SJCRH30 (cell line): ENCODE results near the gene NELL1. TPM values are rescaled to one million over a fixed set of nuclear protein-coding genes. Genes with fewer than 3 reads are reported as not detected.

Experiments
- DNase-seq, 2 experiments: peaks; one replicate each; pipeline ENCODE4 v3.0.0-alpha.2; 2015 to 2020
- H3K27ac ChIP-seq: fragments of 250-450 bp; sonication (Bioruptor Pico); 2 replicates; pipeline ENCODE4 v1.5.1; 2020; ENCODE audit warnings: mild to moderate bottlenecking, moderate library complexity
- H3K27me3 ChIP-seq: fragments of 250-450 bp; sonication (Bioruptor Pico); 2 replicates; pipeline ENCODE4 v1.5.1; 2020; ENCODE audit warnings: mild to moderate bottlenecking, moderate library complexity
- H3K36me3 ChIP-seq: fragments of 250-450 bp; sonication (Bioruptor Pico); 2 replicates; pipeline ENCODE4 v1.5.1; 2020; ENCODE audit warnings: mild to moderate bottlenecking, moderate library complexity
- H3K4me1 ChIP-seq: fragments of 250-450 bp; sonication (Bioruptor Pico); 2 replicates; pipeline ENCODE4 v1.5.1; 2020; ENCODE audit warnings: mild to moderate bottlenecking, moderate library complexity
- H3K4me3 ChIP-seq: fragments of 250-450 bp; sonication (Bioruptor Pico); 2 replicates; pipeline ENCODE4 v1.5.1; 2020; ENCODE audit warnings: mild to moderate bottlenecking, moderate library complexity
- H3K9me3 ChIP-seq: fragments of 250-450 bp; sonication (Bioruptor Pico); replicated peaks from 2 replicates; pipeline ENCODE4 v1.5.1; 2020; ENCODE audit warnings: mild to moderate bottlenecking, moderate library complexity
- total RNA-seq: library from RNA; depleted of rRNA; stranded (reverse); fragments of >200 nt; shearing (Covaris generic); gene quantifications from 2 replicates; pipeline ENCODE4 v1.2.3, GENCODE V29; 2014

NELL1 gene
- total RNA-seq, 1 experiment from 2014 or later = 176 TPM

GRCh38 chr11:21278840-21279239 lies 609.5 kb downstream of the NELL1 start:
- Histone ChIP-seq H3K27me3 (no peaks in the 10 kb centered on the region), H3K4me3 (no peak overlapping the region), H3K36me3 (no peaks in the 10 kb centered on the region), H3K9me3 (peaks cover 4% of the 10 kb centered on the region; the same call in 1 of the 2 replicates), H3K27ac (no peak overlapping the region), H3K4me1 (no peaks in the 10 kb centered on the region)
- DNase-seq = no peak

- no peaks in the 10 kb centered on the region for H3K36me3 ChIP-seq
- H3K27me3 ChIP-seq = no peaks in the 10 kb centered on the region
- no peak for DNase-seq
- no peaks in the 10 kb centered on the region for H3K9me3 ChIP-seq
- H3K27ac ChIP-seq = no peak overlapping the region
- H3K4me3 ChIP-seq = no peak overlapping the region
- H3K4me1 ChIP-seq = no peaks in the 10 kb centered on the region
These were observed 615.7 kb downstream of the NELL1 start for GRCh38 chr11:21285104-21285503.

GRCh38 chr11:21289686-21290085 lies 620.3 kb downstream of the NELL1 start:
- Histone ChIP-seq H3K27me3 (no peaks in the 10 kb centered on the region), H3K4me3 (no peak overlapping the region), H3K27ac (no peak overlapping the region), H3K4me1 (no peaks in the 10 kb centered on the region), H3K36me3 (no peaks in the 10 kb centered on the region), H3K9me3 (peaks cover 3% of the 10 kb centered on the region; the same call in 1 of the 2 replicates)
- DNase-seq = no peak

- no peak for DNase-seq
- H3K4me3 ChIP-seq = no peak overlapping the region
- no peak overlapping the region for H3K27ac ChIP-seq
- no peaks in the 10 kb centered on the region for H3K4me1 ChIP-seq
- H3K36me3 ChIP-seq = no peaks in the 10 kb centered on the region
- no peaks in the 10 kb centered on the region for H3K27me3 ChIP-seq
- peaks cover 3% of the 10 kb centered on the region; the same call in 1 of the 2 replicates for H3K9me3 ChIP-seq
These were observed 626.1 kb downstream of the NELL1 start for GRCh38 chr11:21295508-21295907.

- no peak overlapping the region for H3K27ac ChIP-seq
These were observed 632.6 kb downstream of the NELL1 start for GRCh38 chr11:21301981-21302380.

GRCh38 chr11:21306739-21307358 lies 637.5 kb downstream of the NELL1 start:
- H3K4me3 ChIP-seq = no peak overlapping the region
- no peaks in the 10 kb centered on the region for H3K27me3 ChIP-seq
- no peaks in the 10 kb centered on the region for H3K4me1 ChIP-seq
- H3K36me3 ChIP-seq = no peaks in the 10 kb centered on the region
- no peaks in the 10 kb centered on the region for H3K9me3 ChIP-seq
- H3K27ac ChIP-seq = no peak overlapping the region
- DNase-seq = no peak

More at GRCh38 chr11:21301981-21302380, 632.6 kb downstream of the NELL1 start:
- Histone ChIP-seq H3K4me3 (no peak overlapping the region), H3K36me3 (no peaks in the 10 kb centered on the region), H3K27me3 (no peaks in the 10 kb centered on the region), H3K4me1 (no peaks in the 10 kb centered on the region), H3K9me3 (no peaks in the 10 kb centered on the region; the same call in 1 of the 2 replicates)
- DNase-seq = no peak

- H3K27me3 ChIP-seq = no peaks in the 10 kb centered on the region
These were observed 638.5 kb downstream of the NELL1 start for GRCh38 chr11:21307874-21308273.

GRCh38 chr11:21316591-21316990 lies 647.2 kb downstream of the NELL1 start:
- H3K4me3 ChIP-seq = no peak overlapping the region
- H3K9me3 ChIP-seq = no peaks in the 10 kb centered on the region
- H3K36me3 ChIP-seq = no peaks in the 10 kb centered on the region
- H3K4me1 ChIP-seq = no peaks in the 10 kb centered on the region
- peak overlapping the region; percentile 35 for H3K27ac ChIP-seq
- H3K27me3 ChIP-seq = no peaks in the 10 kb centered on the region
- peak; percentile 52 to 69 for DNase-seq

More at GRCh38 chr11:21307874-21308273, 638.5 kb downstream of the NELL1 start:
- no peak for DNase-seq
- no peak overlapping the region for H3K4me3 ChIP-seq
- no peaks in the 10 kb centered on the region for H3K36me3 ChIP-seq
- no peaks in the 10 kb centered on the region for H3K4me1 ChIP-seq
- H3K9me3 ChIP-seq = no peaks in the 10 kb centered on the region
- H3K27ac ChIP-seq = no peak overlapping the region

GRCh38 chr11:21321072-21321471 lies 651.7 kb downstream of the NELL1 start:
- H3K27me3 ChIP-seq = no peaks in the 10 kb centered on the region
- H3K36me3 ChIP-seq = no peaks in the 10 kb centered on the region
- no peak overlapping the region for H3K27ac ChIP-seq

GRCh38 chr11:21321530-21321929 lies 652.1 kb downstream of the NELL1 start:
- H3K27ac ChIP-seq = no peak overlapping the region
- DNase-seq = no peak
- no peak overlapping the region for H3K4me3 ChIP-seq
- no peaks in the 10 kb centered on the region for H3K4me1 ChIP-seq
- no peaks in the 10 kb centered on the region; the same call in 1 of the 2 replicates for H3K9me3 ChIP-seq
- H3K36me3 ChIP-seq = no peaks in the 10 kb centered on the region
- no peaks in the 10 kb centered on the region for H3K27me3 ChIP-seq

More at GRCh38 chr11:21321072-21321471, 651.7 kb downstream of the NELL1 start:
- peak in 1 of 2 experiments; percentile 13 for DNase-seq
- Histone ChIP-seq H3K4me3 (no peak overlapping the region), H3K4me1 (no peaks in the 10 kb centered on the region), H3K9me3 (no peaks in the 10 kb centered on the region; the same call in 1 of the 2 replicates)

- no peak overlapping the region for H3K4me3 ChIP-seq
- peak in 1 of 2 experiments; percentile 35 for DNase-seq
- no peaks in the 10 kb centered on the region for H3K4me1 ChIP-seq
- no peak overlapping the region for H3K27ac ChIP-seq
- H3K27me3 ChIP-seq = no peaks in the 10 kb centered on the region
- no peaks in the 10 kb centered on the region; the same call in 1 of the 2 replicates for H3K9me3 ChIP-seq
- no peaks in the 10 kb centered on the region for H3K36me3 ChIP-seq
These were observed 654.2 kb downstream of the NELL1 start for GRCh38 chr11:21323617-21324016.

- no peak for DNase-seq
- Histone ChIP-seq H3K9me3 (no peaks in the 10 kb centered on the region), H3K27ac (no peak overlapping the region), H3K36me3 (no peaks in the 10 kb centered on the region), H3K4me3 (no peak overlapping the region), H3K27me3 (no peaks in the 10 kb centered on the region), H3K4me1 (no peaks in the 10 kb centered on the region)
These were observed 673.8 kb downstream of the NELL1 start for GRCh38 chr11:21343204-21343603.

- Histone ChIP-seq H3K4me1 (no peaks in the 10 kb centered on the region), H3K27ac (no peak overlapping the region), H3K27me3 (no peaks in the 10 kb centered on the region), H3K36me3 (no peaks in the 10 kb centered on the region), H3K4me3 (no peak overlapping the region), H3K9me3 (no peaks in the 10 kb centered on the region)
- DNase-seq = no peak
These were observed 677.0 kb downstream of the NELL1 start for GRCh38 chr11:21346361-21346760.

GRCh38 chr11:21350613-21351012 lies 681.2 kb downstream of the NELL1 start:
- Histone ChIP-seq H3K27ac (no peak overlapping the region), H3K36me3 (no peaks in the 10 kb centered on the region), H3K4me1 (no peaks in the 10 kb centered on the region), H3K4me3 (no peak overlapping the region), H3K27me3 (no peaks in the 10 kb centered on the region), H3K9me3 (no peaks in the 10 kb centered on the region)
- no peak for DNase-seq

GRCh38 chr11:21353425-21353824 lies 684.0 kb downstream of the NELL1 start:
- H3K36me3 ChIP-seq = no peaks in the 10 kb centered on the region
- H3K4me1 ChIP-seq = no peaks in the 10 kb centered on the region
- DNase-seq = no peak
- H3K4me3 ChIP-seq = no peak overlapping the region
- H3K9me3 ChIP-seq = no peaks in the 10 kb centered on the region
- no peak overlapping the region for H3K27ac ChIP-seq
- H3K27me3 ChIP-seq = no peaks in the 10 kb centered on the region
